ENCODE data around the gene CENPN. TPM values are rescaled to one million over a fixed set of nuclear protein-coding genes. Genes with fewer than 3 reads are reported as not detected.

The CENPN gene
- polyA plus RNA-seq, 2 of the 4 experiments (the other 2 are of a cell fraction): 82.6 to 101 TPM

DNA sequence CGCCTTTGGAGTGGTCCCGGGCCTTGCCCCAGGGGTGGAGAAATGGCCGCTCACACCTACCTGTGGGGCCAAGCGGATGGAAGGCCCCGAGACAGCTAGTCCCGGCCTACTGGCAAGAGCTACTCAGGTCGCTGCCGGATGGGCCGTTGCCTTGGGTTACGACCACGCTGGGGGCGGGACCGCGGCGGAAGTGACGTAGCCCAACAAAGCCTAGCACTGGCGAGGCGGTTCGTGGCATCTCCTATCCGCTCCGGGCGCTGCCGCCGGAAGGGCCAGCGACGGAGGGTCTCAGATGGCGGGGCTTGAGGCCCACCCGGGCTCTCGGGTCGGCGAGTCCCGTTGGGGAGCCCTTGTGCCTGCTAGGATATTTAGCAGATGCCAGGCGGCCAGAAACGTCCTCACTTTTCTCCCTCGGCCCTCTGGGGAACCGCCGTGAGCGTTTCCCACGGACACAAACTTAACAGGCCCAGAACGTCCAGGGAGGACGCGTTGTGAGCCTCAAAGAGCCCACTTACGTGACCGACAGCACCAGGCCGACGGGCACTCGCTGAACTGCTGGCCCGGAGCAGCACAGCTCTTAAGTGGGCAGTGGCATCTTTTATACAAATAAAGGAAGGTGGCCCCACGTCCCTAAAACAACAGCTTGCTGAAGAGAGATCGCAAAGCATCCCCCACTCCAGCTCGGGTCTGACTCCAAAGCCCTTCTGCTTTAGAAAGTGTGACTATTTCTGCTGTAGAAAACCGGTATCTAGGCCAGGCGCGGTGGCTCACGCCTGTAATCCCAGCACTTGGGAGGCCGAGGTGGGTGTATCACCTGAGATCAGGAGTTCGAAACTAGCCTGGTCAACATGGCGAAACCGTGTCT is 70.3 kb downstream of the CENPN start, which contains the start of gene C16orf46 (continued):
- peak; percentile 71 to 82; a peak in 4 of 5 replicates for TF ChIP-seq JUN (IDR thresholded peaks at IDR 0.05)
- TF ChIP-seq EHMT2 (IDR thresholded peaks at IDR 0.05; ENCODE audit: low read depth): no peak
- TF ChIP-seq TFCP2L1 (CRISPR knock-in tag; IDR thresholded peaks at IDR 0.05): no peak
- no peak for TF ChIP-seq CTCF (IDR thresholded peaks at IDR 0.05)
- 0 out of 5 replicates have a peak, but pooled peaks of 1 of the 2 experiments have one; percentile 15 for TF ChIP-seq RAD21 (conservative IDR thresholded peaks at IDR 0.05 in 1 of 2, IDR thresholded peaks at IDR 0.05 in 1 of 2)

- FAIRE-seq: no peak
- TF ChIP-seq FOXS1 (CRISPR knock-in tag; IDR thresholded peaks at IDR 0.05) (no peak), CTCF (IDR thresholded peaks at IDR 0.05) (no peak), MAFK (IDR thresholded peaks at IDR 0.05; ENCODE audit: partially characterized antibody) (no peak), ZC3H11A (IDR thresholded peaks at IDR 0.05) (no peak), HDAC2 (IDR thresholded peaks at IDR 0.05) (no peak), ZFP36 (IDR thresholded peaks at IDR 0.05; ENCODE audit: borderline replicate concordance, partially characterized antibody) (no peak), KDM5A (IDR thresholded peaks at IDR 0.05) (no peak), HES2 (IDR thresholded peaks at IDR 0.05) (no peak), MAZ (IDR thresholded peaks at IDR 0.05; ENCODE audit: borderline replicate concordance, low read depth, low read length) (no peak), CHD2 (IDR thresholded peaks at IDR 0.05; ENCODE audit: low read length, partially characterized antibody) (no peak), RAD21 (conservative IDR thresholded peaks at IDR 0.05 in 1 of 2, IDR thresholded peaks at IDR 0.05 in 1 of 2) (no peak), CBX2 (IDR thresholded peaks at IDR 0.05; ENCODE audit: borderline replicate concordance, low read depth) (no peak), EHF (CRISPR knock-in tag; IDR thresholded peaks at IDR 0.05) (no peak), POLR2A (IDR thresholded peaks at IDR 0.05; ENCODE audit: low read length) (no peak), GATA3 (IDR thresholded peaks at IDR 0.05; ENCODE audit: borderline replicate concordance) (no peak), RARB (CRISPR knock-in tag; IDR thresholded peaks at IDR 0.05) (no peak), POLR2AphosphoS2 (conservative IDR thresholded peaks at IDR 0.05; ENCODE audit: low read length) (no peak)
- no peak for ATAC-seq
Measured at GRCh38 chr16:81080233-81080632, 73.2 kb downstream of the CENPN start.

DNA sequence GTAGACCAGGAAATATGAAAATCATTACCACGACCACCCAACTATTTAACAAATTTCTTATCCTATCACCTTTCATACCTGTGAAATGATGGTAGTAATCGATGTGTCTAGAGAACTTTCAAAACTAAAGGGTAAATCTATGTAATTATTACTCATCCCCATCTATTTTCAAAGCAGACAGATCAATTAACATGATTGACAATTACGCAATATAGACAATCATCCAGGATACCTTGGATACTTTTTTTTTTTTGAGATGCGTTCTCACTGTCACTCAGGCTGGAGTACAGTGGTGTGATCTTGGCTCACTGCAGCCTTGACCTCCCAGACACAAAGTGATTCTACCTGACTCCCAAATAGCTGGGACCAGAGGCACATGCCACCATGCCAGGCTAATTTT is 74.0 kb downstream of the CENPN start:
- CTCF ChIA-PET: interaction anchor here (1.1 kb wide), 1 partner anchor 9 kb away, joined by 3 read pairs; no protein-coding TSS in a partner anchor
- POLR2A ChIA-PET: no interaction called here
- Histone ChIP-seq H3K4me1 (peaks cover 5% of the 10 kb centered on the region; the same call in 1 of the 3 replicates), H3K9me3 (no peaks in the 10 kb centered on the region), H3K4me2 (no peak overlapping the region), H3K4me3 (no peak overlapping the region), H3K27ac (no peak overlapping the region)
- FAIRE-seq: no peak
- no peak for ATAC-seq
- TF ChIP-seq CEBPB (IDR thresholded peaks at IDR 0.05): peak in 1 of 2 experiments; percentile 38; a peak in 1 of 4 replicates
- TF ChIP-seq GATA3 (IDR thresholded peaks at IDR 0.05; ENCODE audit: borderline replicate concordance): no peak
- WGBS (ENCODE audit: missing lambda C conversion rate): 90% methylated on average over 4 of the region's 4 CpGs
- no peak for DNase-seq (ENCODE audit: low read depth in 1 of 2, low spot score in 1 of 2)

More at GRCh38 chr16:81080233-81080632, 73.2 kb downstream of the CENPN start:
- no peak for DNase-seq (ENCODE audit: low read depth in 1 of 2, low spot score in 1 of 2)
- POLR2A ChIA-PET: no interaction called here
- no peak overlapping the region for H3K4me2 ChIP-seq
- H3K4me1 ChIP-seq: peaks cover 5% of the 10 kb centered on the region; the same call in 1 of the 3 replicates
- no peaks in the 10 kb centered on the region for H3K9me3 ChIP-seq
- CTCF ChIA-PET: interaction anchor here (0.9 kb wide), 1 partner anchor 84 kb away, joined by 3 read pairs; no protein-coding TSS in a partner anchor
- WGBS (ENCODE audit: missing lambda C conversion rate): 90% methylated on average over 1 of the region's 1 CpG
- no peak overlapping the region for H3K27ac ChIP-seq
- no peak overlapping the region for H3K4me3 ChIP-seq

Small RNA genes lying within 50 kb of the gene (small RNA-seq; reads per million reads assigned to genes)
- 0 reads per million in 6 experiments for gene AC092718.3

Other genes with a start within 250 kb of the CENPN start
- 0.09 and 0.10 TPM in 2 replicates for gene CDYL2, start 202.6 kb upstream of the CENPN start, polyA plus RNA-seq (2011; rRNA removed)
- gene CDYL2, start 202.6 kb upstream of the CENPN start, polyA plus RNA-seq (2017; fragmentation: RNase III; extraction: RNeasy Plus Mini Kit Qiagen cat#74134 plus additional on column Dnase treatment): 0.03 to 0.07 TPM (median 0.05 TPM) in 3 replicates
- 185 and 207 TPM in 2 replicates for gene CMC2, start 329 bp upstream of the CENPN start, polyA plus RNA-seq (2011; rRNA removed)
- gene CMC2, start 329 bp upstream of the CENPN start, polyA plus RNA-seq (2017; fragmentation: RNase III; extraction: RNeasy Plus Mini Kit Qiagen cat#74134 plus additional on column Dnase treatment): 136 to 143 TPM (median 141 TPM) in 3 replicates
- 50.4 and 56.4 TPM in 2 replicates for gene ATMIN, start 28.6 kb downstream of the CENPN start, polyA plus RNA-seq (2011; rRNA removed)
- gene ATMIN, start 28.6 kb downstream of the CENPN start, polyA plus RNA-seq (2017; fragmentation: RNase III; extraction: RNeasy Plus Mini Kit Qiagen cat#74134 plus additional on column Dnase treatment): 26.1 to 26.3 TPM (median 26.2 TPM) in 3 replicates
- gene C16orf46, start 70.0 kb downstream of the CENPN start, polyA plus RNA-seq (2011; rRNA removed): 1.3 and 1.4 TPM in 2 replicates
- gene C16orf46, start 70.0 kb downstream of the CENPN start, polyA plus RNA-seq (2017; fragmentation: RNase III; extraction: RNeasy Plus Mini Kit Qiagen cat#74134 plus additional on column Dnase treatment): 0.37 to 0.83 TPM (median 0.69 TPM) in 3 replicates
- gene GCSH, start 89.2 kb downstream of the CENPN start, polyA plus RNA-seq (2011; rRNA removed): 44.0 and 73.5 TPM in 2 replicates
- 66.1 to 76.4 TPM (median 72.7 TPM) in 3 replicates for gene GCSH, start 89.2 kb downstream of the CENPN start, polyA plus RNA-seq (2017; fragmentation: RNase III; extraction: RNeasy Plus Mini Kit Qiagen cat#74134 plus additional on column Dnase treatment)
- gene BCO1, start 231.5 kb downstream of the CENPN start, polyA plus RNA-seq (2011; rRNA removed): 4.1 and 6.2 TPM in 2 replicates
- gene BCO1, start 231.5 kb downstream of the CENPN start, polyA plus RNA-seq (2017; fragmentation: RNase III; extraction: RNeasy Plus Mini Kit Qiagen cat#74134 plus additional on column Dnase treatment): 3.9 to 6.6 TPM (median 5.0 TPM) in 3 replicates

Data from A549 (cell line).